ENCODE data around the gene EIF4E.
"Not testable (repeated sequence)": the region's sequence is repeated elsewhere in the genome, so short reads cannot be mapped to it uniquely, and the experiment has no call there.

The EIF4E gene

GRCh38 chr4:98919996-98920395 is 8.9 kb downstream of the EIF4E start:
- peaks cover 2 to 24% (median 4%) of the 10 kb centered on the region in 4 experiments for H3K36me3 ChIP-seq (ENCODE audit: control insufficient read depth in 4 of 4, insufficient read depth in 4 of 4, low read length in 3 of 4)
- 80% methylated on average over 1 of the region's 2 CpGs for WGBS (ENCODE audit: insufficient coverage)
- H3K27me3 ChIP-seq (replicated peaks in 2 of 5; ENCODE audit: control insufficient read depth in 4 of 5, insufficient read depth in 5 of 5, low read length in 4 of 5): no peaks in the 10 kb centered on the region
- H3K27ac ChIP-seq (ENCODE audit: insufficient read depth in 1 of 2, low read depth in 1 of 2, low read length in 2 of 2, poor library complexity in 1 of 2, severe bottlenecking in 2 of 2): no peak overlapping the region
- H3K9me3 ChIP-seq (ENCODE audit: control extremely low read depth in 1 of 5, control insufficient read depth in 4 of 5, insufficient read depth in 2 of 5, low read depth in 1 of 5, low read length in 4 of 5): no peaks in the 10 kb centered on the region
- ChIA-PET POLR2A (no interaction called here), CTCF (interaction anchor here (4.6 kb wide), 1 partner anchor 9 kb away, joined by 19 read pairs; the partner anchor contains the start of gene EIF4E)
- no peak overlapping the region for H3K4me3 ChIP-seq (ENCODE audit: control insufficient read depth in 1 of 7, extremely low read depth in 1 of 7, insufficient read depth in 4 of 7, low read depth in 2 of 7, low read length in 6 of 7)
- H3K4me1 ChIP-seq (ENCODE audit: control extremely low read depth in 1 of 4, control insufficient read depth in 4 of 4, insufficient read depth in 4 of 4, low read length in 3 of 4): peaks cover 0 to 22% (median 3%) of the 10 kb centered on the region in 4 experiments
- DNase-seq: no peak

DNA sequence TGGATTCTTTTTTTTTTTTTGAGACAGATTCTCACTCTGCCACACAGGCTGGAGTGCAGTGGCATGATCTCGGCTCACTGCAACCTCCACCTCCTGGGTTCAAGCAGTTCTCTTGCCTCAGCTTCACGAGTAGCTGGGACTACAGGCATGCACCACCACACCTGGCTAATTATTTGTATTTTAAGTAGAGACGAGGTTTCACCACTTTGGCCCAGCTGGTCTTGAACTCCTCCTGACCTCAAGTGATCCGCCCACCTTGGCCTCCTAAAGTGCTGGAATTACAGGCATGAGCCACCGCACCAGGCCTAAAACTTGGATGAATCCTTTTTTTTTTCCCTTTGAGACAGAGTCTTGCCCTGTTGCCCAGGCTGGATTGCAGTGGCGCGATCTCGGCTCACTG is 18.2 kb downstream of the EIF4E start:
- CTCF ChIA-PET: interaction anchor here (0.6 kb wide), 1 partner anchor 27 kb away, joined by 4 read pairs; no protein-coding TSS in a partner anchor
- not testable (repeated sequence) for H3K4me1 ChIP-seq (ENCODE audit: control extremely low read depth in 1 of 4, control insufficient read depth in 4 of 4, insufficient read depth in 4 of 4, low read length in 3 of 4); DNase-seq; H3K4me3 ChIP-seq (ENCODE audit: control insufficient read depth in 1 of 7, extremely low read depth in 1 of 7, insufficient read depth in 4 of 7, low read depth in 2 of 7, low read length in 6 of 7); H3K9me3 ChIP-seq (ENCODE audit: control extremely low read depth in 1 of 5, control insufficient read depth in 4 of 5, insufficient read depth in 2 of 5, low read depth in 1 of 5, low read length in 4 of 5); H3K27ac ChIP-seq (ENCODE audit: insufficient read depth in 1 of 2, low read depth in 1 of 2, low read length in 2 of 2, poor library complexity in 1 of 2, severe bottlenecking in 2 of 2); H3K27me3 ChIP-seq (replicated peaks in 2 of 5; ENCODE audit: control insufficient read depth in 4 of 5, insufficient read depth in 5 of 5, low read length in 4 of 5)
- POLR2A ChIA-PET: interaction anchor here (0.6 kb wide), 2 partner anchors 679 to 934 kb away, joined by 3 to 7 read pairs; no protein-coding TSS in a partner anchor
- 92% methylated on average over 3 of the region's 8 CpGs for WGBS (ENCODE audit: insufficient coverage)
- peaks cover 3 to 11% (median 4%) of the 10 kb centered on the region in 4 experiments for H3K36me3 ChIP-seq (ENCODE audit: control insufficient read depth in 4 of 4, insufficient read depth in 4 of 4, low read length in 3 of 4)

DNA sequence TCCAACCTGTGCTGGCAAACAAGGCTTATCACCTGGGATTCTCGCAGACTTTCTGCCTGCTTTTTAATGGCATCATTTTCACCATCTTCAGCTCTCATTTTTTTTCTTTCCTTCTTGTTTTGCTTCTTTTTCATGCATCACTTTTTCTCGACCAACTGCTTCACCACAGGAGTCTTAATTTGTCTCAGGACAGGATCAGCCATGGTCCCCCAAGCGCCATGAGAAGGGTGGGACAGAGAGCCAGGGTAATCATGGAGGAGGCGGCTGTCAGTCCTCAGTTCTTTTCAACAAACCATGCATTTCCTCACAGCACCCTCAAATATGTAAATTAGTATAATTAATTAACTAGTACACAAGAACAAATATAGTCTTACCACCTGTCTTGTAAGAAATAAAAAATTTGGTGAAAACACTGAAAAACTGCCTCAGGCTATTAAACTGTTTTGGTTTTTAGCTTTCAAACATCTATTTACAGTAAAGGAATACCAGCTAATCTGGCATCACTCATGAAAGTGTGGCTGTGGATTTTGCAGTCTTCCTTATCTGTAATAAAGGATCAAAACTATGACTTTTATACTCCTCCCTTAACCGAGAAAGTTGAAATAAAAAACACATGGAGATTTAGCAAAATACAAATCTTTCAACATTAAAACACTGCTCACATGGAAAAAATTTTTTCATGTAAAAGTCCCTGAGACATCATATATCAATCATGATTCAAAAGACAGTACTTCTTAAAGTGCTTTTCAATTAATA is 19.1 kb downstream of the EIF4E start:
- Histone ChIP-seq H3K27me3 (replicated peaks in 2 of 5; ENCODE audit: control insufficient read depth in 4 of 5, insufficient read depth in 5 of 5, low read length in 4 of 5) (no peaks in the 10 kb centered on the region), H3K36me3 (ENCODE audit: control insufficient read depth in 4 of 4, insufficient read depth in 4 of 4, low read length in 3 of 4) (peaks cover 3 to 12% (median 4%) of the 10 kb centered on the region in 4 experiments), H3K9me3 (ENCODE audit: control extremely low read depth in 1 of 5, control insufficient read depth in 4 of 5, insufficient read depth in 2 of 5, low read depth in 1 of 5, low read length in 4 of 5) (no peaks in the 10 kb centered on the region), H3K4me3 (ENCODE audit: control insufficient read depth in 1 of 7, extremely low read depth in 1 of 7, insufficient read depth in 4 of 7, low read depth in 2 of 7, low read length in 6 of 7) (no peak overlapping the region), H3K27ac (ENCODE audit: insufficient read depth in 1 of 2, low read depth in 1 of 2, low read length in 2 of 2, poor library complexity in 1 of 2, severe bottlenecking in 2 of 2) (no peak overlapping the region), H3K4me1 (ENCODE audit: control extremely low read depth in 1 of 4, control insufficient read depth in 4 of 4, insufficient read depth in 4 of 4, low read length in 3 of 4) (peaks cover 0 to 1% (median under 1%) of the 10 kb centered on the region in 4 experiments)
- DNase-seq: no peak
- ChIA-PET CTCF (no interaction called here), POLR2A (interaction anchor here (0.6 kb wide), 1 partner anchor 678 kb away, joined by 7 read pairs; no protein-coding TSS in a partner anchor)
- 100% methylated on average over 1 of the region's 5 CpGs for WGBS (ENCODE audit: insufficient coverage)

- Histone ChIP-seq H3K9me3 (ENCODE audit: control extremely low read depth in 1 of 5, control insufficient read depth in 4 of 5, insufficient read depth in 2 of 5, low read depth in 1 of 5, low read length in 4 of 5) (no peaks in the 10 kb centered on the region), H3K36me3 (ENCODE audit: control insufficient read depth in 4 of 4, insufficient read depth in 4 of 4, low read length in 3 of 4) (peaks cover 2 to 12% (median 3%) of the 10 kb centered on the region in 4 experiments), H3K27ac (ENCODE audit: insufficient read depth in 1 of 2, low read depth in 1 of 2, low read length in 2 of 2, poor library complexity in 1 of 2, severe bottlenecking in 2 of 2) (no peak overlapping the region), H3K4me1 (ENCODE audit: control extremely low read depth in 1 of 4, control insufficient read depth in 4 of 4, insufficient read depth in 4 of 4, low read length in 3 of 4) (peaks cover 0 to 1% (median 0%) of the 10 kb centered on the region in 4 experiments), H3K4me3 (ENCODE audit: control insufficient read depth in 1 of 7, extremely low read depth in 1 of 7, insufficient read depth in 4 of 7, low read depth in 2 of 7, low read length in 6 of 7) (no peak overlapping the region), H3K27me3 (replicated peaks in 2 of 5; ENCODE audit: control insufficient read depth in 4 of 5, insufficient read depth in 5 of 5, low read length in 4 of 5) (no peaks in the 10 kb centered on the region)
- no peak for DNase-seq
- CTCF ChIA-PET: interaction anchor here (1.5 kb wide), 1 partner anchor 17 kb away, joined by 3 read pairs; no protein-coding TSS in a partner anchor
- POLR2A ChIA-PET: no interaction called here
- WGBS (ENCODE audit: insufficient coverage): 100% methylated on average over 1 of the region's 2 CpGs
Observed at GRCh38 chr4:98908703-98909262, 20.1 kb downstream of the EIF4E start.

GRCh38 chr4:98908182-98908581 is 20.8 kb downstream of the EIF4E start:
- no peak for DNase-seq
- WGBS (ENCODE audit: insufficient coverage): 100% methylated on average over 2 of the region's 3 CpGs
- H3K4me3 ChIP-seq (ENCODE audit: control insufficient read depth in 1 of 7, extremely low read depth in 1 of 7, insufficient read depth in 4 of 7, low read depth in 2 of 7, low read length in 6 of 7): no peak overlapping the region
- no peaks in the 10 kb centered on the region for H3K27me3 ChIP-seq (replicated peaks in 2 of 5; ENCODE audit: control insufficient read depth in 4 of 5, insufficient read depth in 5 of 5, low read length in 4 of 5)
- peaks cover 2 to 12% (median 3%) of the 10 kb centered on the region in 4 experiments for H3K36me3 ChIP-seq (ENCODE audit: control insufficient read depth in 4 of 4, insufficient read depth in 4 of 4, low read length in 3 of 4)
- POLR2A ChIA-PET: no interaction called here
- CTCF ChIA-PET: interaction anchor here (1.5 to 1.8 kb wide), 2 partner anchors 13 to 16 kb away, joined by 3 to 5 read pairs; no protein-coding TSS in a partner anchor
- H3K27ac ChIP-seq (ENCODE audit: insufficient read depth in 1 of 2, low read depth in 1 of 2, low read length in 2 of 2, poor library complexity in 1 of 2, severe bottlenecking in 2 of 2): no peak overlapping the region
- peaks cover 0 to 1% (median 0%) of the 10 kb centered on the region in 4 experiments for H3K4me1 ChIP-seq (ENCODE audit: control extremely low read depth in 1 of 4, control insufficient read depth in 4 of 4, insufficient read depth in 4 of 4, low read length in 3 of 4)
- H3K9me3 ChIP-seq (ENCODE audit: control extremely low read depth in 1 of 5, control insufficient read depth in 4 of 5, insufficient read depth in 2 of 5, low read depth in 1 of 5, low read length in 4 of 5): no peaks in the 10 kb centered on the region

- CTCF ChIA-PET: no interaction called here
Observed at GRCh38 chr4:98905839-98906238, 23.1 kb downstream of the EIF4E start.

DNA sequence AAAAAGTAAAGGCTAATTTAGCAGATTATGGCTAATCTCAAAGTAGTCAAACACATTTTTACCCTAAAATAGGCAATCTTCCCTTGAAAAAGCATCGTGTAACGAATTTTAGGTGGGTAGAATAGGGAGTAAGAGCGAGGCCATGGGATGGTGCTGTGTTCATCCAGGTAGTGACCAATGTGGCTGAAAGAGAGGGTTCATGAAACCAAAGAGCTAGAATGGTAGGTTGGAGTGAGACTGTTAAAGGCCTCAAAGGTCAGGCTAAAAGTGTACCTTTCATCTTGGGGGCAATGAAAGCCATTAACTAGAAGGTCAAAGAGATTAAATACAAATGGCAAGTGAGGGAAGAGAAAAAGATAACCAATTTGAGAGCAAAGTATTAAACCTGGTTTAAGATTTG is 23.6 kb downstream of the EIF4E start:
- ChIA-PET POLR2A (no interaction called here), CTCF (interaction anchor here (1.3 kb wide), 1 partner anchor 90 kb away, joined by 3 read pairs; the partner anchor contains the start of gene METAP1)
- Histone ChIP-seq H3K27ac (ENCODE audit: insufficient read depth in 1 of 2, low read depth in 1 of 2, low read length in 2 of 2, poor library complexity in 1 of 2, severe bottlenecking in 2 of 2) (peak overlapping the region in 1 of 2 experiments; percentile 7), H3K36me3 (ENCODE audit: control insufficient read depth in 4 of 4, insufficient read depth in 4 of 4, low read length in 3 of 4) (peaks cover 10 to 33% (median 10%) of the 10 kb centered on the region in 4 experiments), H3K9me3 (ENCODE audit: control extremely low read depth in 1 of 5, control insufficient read depth in 4 of 5, insufficient read depth in 2 of 5, low read depth in 1 of 5, low read length in 4 of 5) (no peaks in the 10 kb centered on the region), H3K27me3 (replicated peaks in 2 of 5; ENCODE audit: control insufficient read depth in 4 of 5, insufficient read depth in 5 of 5, low read length in 4 of 5) (no peaks in the 10 kb centered on the region), H3K4me3 (ENCODE audit: control insufficient read depth in 1 of 7, extremely low read depth in 1 of 7, insufficient read depth in 4 of 7, low read depth in 2 of 7, low read length in 6 of 7) (no peak overlapping the region), H3K4me1 (ENCODE audit: control extremely low read depth in 1 of 4, control insufficient read depth in 4 of 4, insufficient read depth in 4 of 4, low read length in 3 of 4) (peaks cover 0 to 1% (median 0%) of the 10 kb centered on the region in 4 experiments)
- WGBS (ENCODE audit: insufficient coverage): 96% methylated on average over 3 of the region's 3 CpGs
- no peak for DNase-seq

More at GRCh38 chr4:98905839-98906238, 23.1 kb downstream of the EIF4E start:
- Histone ChIP-seq H3K9me3 (ENCODE audit: control extremely low read depth in 1 of 5, control insufficient read depth in 4 of 5, insufficient read depth in 2 of 5, low read depth in 1 of 5, low read length in 4 of 5) (no peaks in the 10 kb centered on the region), H3K27ac (ENCODE audit: insufficient read depth in 1 of 2, low read depth in 1 of 2, low read length in 2 of 2, poor library complexity in 1 of 2, severe bottlenecking in 2 of 2) (no peak overlapping the region), H3K4me1 (ENCODE audit: control extremely low read depth in 1 of 4, control insufficient read depth in 4 of 4, insufficient read depth in 4 of 4, low read length in 3 of 4) (peaks cover 0 to 1% (median 0%) of the 10 kb centered on the region in 4 experiments), H3K4me3 (ENCODE audit: control insufficient read depth in 1 of 7, extremely low read depth in 1 of 7, insufficient read depth in 4 of 7, low read depth in 2 of 7, low read length in 6 of 7) (no peak overlapping the region), H3K27me3 (replicated peaks in 2 of 5; ENCODE audit: control insufficient read depth in 4 of 5, insufficient read depth in 5 of 5, low read length in 4 of 5) (no peaks in the 10 kb centered on the region), H3K36me3 (ENCODE audit: control insufficient read depth in 4 of 4, insufficient read depth in 4 of 4, low read length in 3 of 4) (peaks cover 8 to 29% (median 10%) of the 10 kb centered on the region in 4 experiments)
- no peak for DNase-seq
- POLR2A ChIA-PET: no interaction called here

All from common myeloid progenitor, CD34-positive (primary cell).